A549 (cell line): Measurements from ENCODE around the gene PERCC1. TPM values are rescaled to one million over a fixed set of nuclear protein-coding genes. Genes with fewer than 3 reads are reported as not detected.

Experiments
- ATAC-seq, 2 experiments: fragments of 200-7000 bp in 1 of 2; fragments of >200 bp in 1 of 2; cut with Nextera tagmentation in 1 of 2; cut with Tn5 transposase in 1 of 2; 3 replicates each; pipeline versions ENCODE4 v1.8.0 to v1.9.1; 2018 to 2020; ENCODE audit warnings: mild to moderate bottlenecking in 1 of 2, moderate library complexity in 1 of 2
- CTCF ChIA-PET: fragments of 300-600 bp; sonication (Branson Sonifier 250); formaldehyde crosslinking; extraction: SDS; loops from one replicate; lab custom pipeline; 2021; ENCODE audit warnings: antibody characterized with exemption, inconsistent platforms; lab: Yijun Ruan, JAX
- POLR2A ChIA-PET: fragments of 350-600 bp; formaldehyde crosslinking; extraction: SDS; loops from one replicate; lab custom pipeline; 2021; ENCODE audit warnings: antibody characterized with exemption, inconsistent platforms; lab: Yijun Ruan, JAX
- DNase-seq, 2 experiments: peaks; one replicate each; pipeline versions ENCODE4 v3.0.0 to v3.0.0-alpha.2; 2011 to 2016; ENCODE audit warnings: low read depth in 1 of 2, low spot score in 1 of 2
- FAIRE-seq: peaks from 2 replicates; lab custom pipeline; 2011; peaks lifted over from hg19 to GRCh38; lab: Jason Lieb, UNC
- H3K27ac ChIP-seq, 2 experiments: fragments of >200 bp; sonication (Bioruptor Twin); formaldehyde crosslinking; 3 replicates each; pipeline ENCODE4 v1.5.1; 2016 to 2017
- H3K4me1 ChIP-seq: fragments of >200 bp; sonication (Bioruptor Twin); formaldehyde crosslinking; 3 replicates; pipeline ENCODE4 v1.6.1; 2016
- H3K4me2 ChIP-seq: fragments of >200 bp; sonication (Bioruptor Twin); formaldehyde crosslinking; 3 replicates; pipeline ENCODE4 v1.6.1; 2016
- H3K4me3 ChIP-seq: fragments of >200 bp; sonication (Bioruptor Twin); formaldehyde crosslinking; 3 replicates; pipeline ENCODE4 v1.5.1; 2016
- H3K9me3 ChIP-seq: fragments of >200 bp; sonication (Bioruptor Twin); formaldehyde crosslinking; 3 replicates; pipeline ENCODE4 v1.6.1; 2016
- CBX2 ChIP-seq: fragments of 200-600 bp; sonication (generic); IDR thresholded peaks from 2 replicates; pipeline ENCODE4 v1.6.1; 2016; ENCODE audit warnings: low read depth, mild to moderate bottlenecking, borderline replicate concordance
- CEBPB ChIP-seq, 2 experiments: fragments of >200 bp in 1 of 2; sonication (Bioruptor Twin) in 1 of 2; formaldehyde crosslinking in 1 of 2; IDR thresholded peaks; 2 replicates each; pipeline ENCODE4 v1.6.1; 2012 to 2016
- CHD4 ChIP-seq: fragments of 200-600 bp; sonication (generic); IDR thresholded peaks from 2 replicates; pipeline ENCODE4 v1.6.1; 2016; ENCODE audit warnings: antibody characterized with exemption, mild to moderate bottlenecking, borderline replicate concordance
- EHF ChIP-seq: fragments of 250-450 bp; sonication (Bioruptor Pico); IDR thresholded peaks from 2 replicates; pipeline ENCODE4 v1.5.0; 2020; ENCODE audit warnings: mild to moderate bottlenecking
- EP300 ChIP-seq, 2 experiments: fragments of >200 bp; sonication (Bioruptor Twin); formaldehyde crosslinking; IDR thresholded peaks; 2 replicates in 1 of 2; 3 replicates in 1 of 2; pipeline ENCODE4 v1.6.1; 2016 to 2017
- HDAC2 ChIP-seq: fragments of 200-600 bp; sonication (generic); IDR thresholded peaks from 2 replicates; pipeline ENCODE4 v1.6.1; 2016
- HOXB5 ChIP-seq: fragments of 250-450 bp; sonication (Bioruptor Pico); IDR thresholded peaks from 2 replicates; pipeline ENCODE4 v1.5.0; 2020; ENCODE audit warnings: mild to moderate bottlenecking, moderate library complexity
- KDM1A ChIP-seq: fragments of 200-600 bp; sonication (generic); IDR thresholded peaks from 2 replicates; pipeline ENCODE4 v1.6.1; 2016; ENCODE audit warnings: low read depth, mild to moderate bottlenecking
- KDM5A ChIP-seq: fragments of 200-600 bp; sonication (generic); IDR thresholded peaks from 2 replicates; pipeline ENCODE4 v1.6.1; 2016; ENCODE audit warnings: antibody characterized with exemption, mild to moderate bottlenecking
- MYC ChIP-seq: IDR thresholded peaks from 2 replicates; pipeline ENCODE4 v1.6.1; 2012; ENCODE audit warnings: mild to moderate bottlenecking, inconsistent platforms, low read length, improper control_type of control experiment, borderline replicate concordance
- NPAS2 ChIP-seq: fragments of 250-450 bp; sonication (Bioruptor Pico); IDR thresholded peaks from 2 replicates; pipeline ENCODE4 v1.8.0; 2022; ENCODE audit warnings: mild to moderate bottlenecking, moderate library complexity, borderline replicate concordance
- NR3C1 ChIP-seq: fragments of >200 bp; sonication (Bioruptor Twin); formaldehyde crosslinking; IDR thresholded peaks from 3 replicates; pipeline ENCODE4 v1.6.1; 2017
- POLR2AphosphoS2 ChIP-seq: conservative IDR thresholded peaks from 2 replicates; pipeline ENCODE4 v1.6.1; 2012; ENCODE audit warnings: low read length, improper control_type of control experiment, inconsistent platforms
- RAD21 ChIP-seq, 2 experiments: fragments of >200 bp in 1 of 2; sonication (Bioruptor Twin) in 1 of 2; formaldehyde crosslinking in 1 of 2; IDR thresholded peaks in 1 of 2; conservative IDR thresholded peaks in 1 of 2; 2 replicates in 1 of 2; 3 replicates in 1 of 2; pipeline ENCODE4 v1.6.1; 2012 to 2018; ENCODE audit warnings: inconsistent platforms in 1 of 2
- RFX5 ChIP-seq: fragments of 450-650 bp; IDR thresholded peaks from 2 replicates; pipeline ENCODE4 v1.7.1; 2014; ENCODE audit warnings: antibody characterized with exemption, mild to moderate bottlenecking, moderate library complexity
- RNF2 ChIP-seq: fragments of 200-600 bp; sonication (generic); IDR thresholded peaks from 2 replicates; pipeline ENCODE4 v1.6.1; 2016; ENCODE audit warnings: low read depth, mild to moderate bottlenecking, antibody characterized with exemption, moderate library complexity, borderline replicate concordance
- SMC3 ChIP-seq: fragments of >200 bp; sonication (Bioruptor Twin); formaldehyde crosslinking; IDR thresholded peaks from 3 replicates; pipeline ENCODE4 v1.6.1; 2018; ENCODE audit warnings: inconsistent platforms
- SREBF2 ChIP-seq: fragments of 450-650 bp; IDR thresholded peaks from 2 replicates; pipeline ENCODE4 v1.6.1; 2014; ENCODE audit warnings: mild to moderate bottlenecking, moderate library complexity
- ZSCAN20 ChIP-seq: fragments of 250-450 bp; sonication (Bioruptor Pico); IDR thresholded peaks from 2 replicates; pipeline ENCODE4 v1.8.0; 2022; ENCODE audit warnings: mild to moderate bottlenecking, moderate library complexity
- WGBS: methylation state at CpG from one replicate; pipeline ENCODE4 v1.1.6; 2017; ENCODE audit errors: missing lambda C conversion rate; 5-methylcytosine and 5-hydroxymethylcytosine counted together
- polyA plus RNA-seq, 4 experiments: library from polyadenylated mRNA; depleted of rRNA in 3 of 4; stranded (reverse); fragments of >200 nt; fragmentation: RNase III in 1 of 4; extraction: RNeasy Plus Mini Kit Qiagen cat#74134 plus additional on column Dnase treatment in 1 of 4; gene quantifications; 2 replicates in 3 of 4; 3 replicates in 1 of 4; pipeline ENCODE4 v1.2.3, GENCODE V29; 2011 to 2017
- TF ChIP-seq, protein P1 (sequence below): fragments of >200 bp; sonication (Bioruptor Twin); formaldehyde crosslinking; IDR thresholded peaks from 3 replicates; pipeline ENCODE4 v1.5.1; 2016
- TF ChIP-seq, protein P2 (sequence below): fragments of 450-650 bp; IDR thresholded peaks from 2 replicates; pipeline ENCODE4 v1.6.1; 2014; ENCODE audit warnings: antibody characterized with exemption
- TF ChIP-seq, protein P3 (sequence below): fragments of 150-350 bp; IDR thresholded peaks from 2 replicates; pipeline ENCODE4 v1.6.1; 2014; ENCODE audit warnings: low read depth, mild to moderate bottlenecking, low read length
- TF ChIP-seq, protein P4 (sequence below): IDR thresholded peaks from 2 replicates; pipeline ENCODE4 v1.6.1; 2012; ENCODE audit warnings: low read depth, borderline replicate concordance
- TF ChIP-seq, protein P5 (sequence below): fragments of >200 bp; sonication (Bioruptor Twin); formaldehyde crosslinking; IDR thresholded peaks from 3 replicates; pipeline ENCODE4 v1.6.1; 2016

PERCC1 gene
- polyA plus RNA-seq, 2 of the 4 experiments (the other 2 are of a cell fraction), result not detected

DNA sequence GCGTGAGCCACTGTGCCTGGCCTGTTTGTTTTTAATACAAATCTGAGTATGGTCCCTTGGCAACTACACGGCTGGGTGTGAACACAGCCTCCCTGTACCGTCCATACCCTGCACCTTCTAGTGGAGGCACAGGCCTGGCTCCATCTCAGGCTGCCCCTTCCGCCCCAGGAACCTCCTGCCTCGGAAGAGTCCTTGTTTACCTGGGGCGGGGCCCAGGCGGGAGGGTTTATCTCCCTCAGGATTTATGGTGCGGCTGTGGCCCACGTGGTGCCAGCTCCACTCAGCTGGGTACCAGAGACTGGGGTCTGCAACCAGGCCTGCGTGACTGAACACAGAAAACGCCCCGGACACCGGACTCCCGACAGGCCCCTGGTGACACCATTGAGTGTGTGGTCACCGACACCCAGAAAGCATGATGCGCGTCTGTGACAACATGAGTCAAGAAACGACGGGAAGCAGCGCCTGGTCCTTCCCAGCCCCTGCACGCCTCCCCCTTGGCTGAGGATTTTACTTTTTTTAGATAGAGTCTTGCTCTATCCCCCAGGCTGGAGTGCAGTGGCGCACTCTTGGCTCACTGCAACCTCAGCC lies 35.3 kb upstream of the PERCC1 start:
- no peak for ATAC-seq
- H3K4me2 ChIP-seq, result no peak overlapping the region
- FAIRE-seq, result no peak
- no peak for TF ChIP-seq EHF
- TF ChIP-seq ZSCAN20 (CRISPR knock-in tag), result no peak
- TF ChIP-seq KDM1A, result no peak
- TF ChIP-seq MYC, result no peak
- TF ChIP-seq, protein P1, sequence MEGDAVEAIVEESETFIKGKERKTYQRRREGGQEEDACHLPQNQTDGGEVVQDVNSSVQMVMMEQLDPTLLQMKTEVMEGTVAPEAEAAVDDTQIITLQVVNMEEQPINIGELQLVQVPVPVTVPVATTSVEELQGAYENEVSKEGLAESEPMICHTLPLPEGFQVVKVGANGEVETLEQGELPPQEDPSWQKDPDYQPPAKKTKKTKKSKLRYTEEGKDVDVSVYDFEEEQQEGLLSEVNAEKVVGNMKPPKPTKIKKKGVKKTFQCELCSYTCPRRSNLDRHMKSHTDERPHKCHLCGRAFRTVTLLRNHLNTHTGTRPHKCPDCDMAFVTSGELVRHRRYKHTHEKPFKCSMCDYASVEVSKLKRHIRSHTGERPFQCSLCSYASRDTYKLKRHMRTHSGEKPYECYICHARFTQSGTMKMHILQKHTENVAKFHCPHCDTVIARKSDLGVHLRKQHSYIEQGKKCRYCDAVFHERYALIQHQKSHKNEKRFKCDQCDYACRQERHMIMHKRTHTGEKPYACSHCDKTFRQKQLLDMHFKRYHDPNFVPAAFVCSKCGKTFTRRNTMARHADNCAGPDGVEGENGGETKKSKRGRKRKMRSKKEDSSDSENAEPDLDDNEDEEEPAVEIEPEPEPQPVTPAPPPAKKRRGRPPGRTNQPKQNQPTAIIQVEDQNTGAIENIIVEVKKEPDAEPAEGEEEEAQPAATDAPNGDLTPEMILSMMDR, result no peak
- TF ChIP-seq HOXB5 (CRISPR knock-in tag), result no peak
- TF ChIP-seq, protein P2, sequence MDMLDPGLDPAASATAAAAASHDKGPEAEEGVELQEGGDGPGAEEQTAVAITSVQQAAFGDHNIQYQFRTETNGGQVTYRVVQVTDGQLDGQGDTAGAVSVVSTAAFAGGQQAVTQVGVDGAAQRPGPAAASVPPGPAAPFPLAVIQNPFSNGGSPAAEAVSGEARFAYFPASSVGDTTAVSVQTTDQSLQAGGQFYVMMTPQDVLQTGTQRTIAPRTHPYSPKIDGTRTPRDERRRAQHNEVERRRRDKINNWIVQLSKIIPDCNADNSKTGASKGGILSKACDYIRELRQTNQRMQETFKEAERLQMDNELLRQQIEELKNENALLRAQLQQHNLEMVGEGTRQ, result no peak
- TF ChIP-seq CBX2, result no peak
- no peak for TF ChIP-seq RFX5
- no peak for TF ChIP-seq KDM5A
- TF ChIP-seq EP300 (IDR thresholded peaks at IDR 0.05), result no peak
- TF ChIP-seq, protein P3, sequence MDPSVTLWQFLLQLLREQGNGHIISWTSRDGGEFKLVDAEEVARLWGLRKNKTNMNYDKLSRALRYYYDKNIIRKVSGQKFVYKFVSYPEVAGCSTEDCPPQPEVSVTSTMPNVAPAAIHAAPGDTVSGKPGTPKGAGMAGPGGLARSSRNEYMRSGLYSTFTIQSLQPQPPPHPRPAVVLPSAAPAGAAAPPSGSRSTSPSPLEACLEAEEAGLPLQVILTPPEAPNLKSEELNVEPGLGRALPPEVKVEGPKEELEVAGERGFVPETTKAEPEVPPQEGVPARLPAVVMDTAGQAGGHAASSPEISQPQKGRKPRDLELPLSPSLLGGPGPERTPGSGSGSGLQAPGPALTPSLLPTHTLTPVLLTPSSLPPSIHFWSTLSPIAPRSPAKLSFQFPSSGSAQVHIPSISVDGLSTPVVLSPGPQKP, result no peak
- TF ChIP-seq NR3C1, result no peak
- no peak for TF ChIP-seq POLR2AphosphoS2
- TF ChIP-seq, protein P4, sequence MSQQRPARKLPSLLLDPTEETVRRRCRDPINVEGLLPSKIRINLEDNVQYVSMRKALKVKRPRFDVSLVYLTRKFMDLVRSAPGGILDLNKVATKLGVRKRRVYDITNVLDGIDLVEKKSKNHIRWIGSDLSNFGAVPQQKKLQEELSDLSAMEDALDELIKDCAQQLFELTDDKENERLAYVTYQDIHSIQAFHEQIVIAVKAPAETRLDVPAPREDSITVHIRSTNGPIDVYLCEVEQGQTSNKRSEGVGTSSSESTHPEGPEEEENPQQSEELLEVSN, result no peak
- CTCF ChIA-PET, result interaction anchor here (0.8 to 1.7 kb wide), 2 partner anchors 10 to 12 kb away, joined by 4 to 6 read pairs; no protein-coding TSS in a partner anchor
- no peaks in the 10 kb centered on the region for H3K9me3 ChIP-seq
- DNase-seq, result no peak
- POLR2A ChIA-PET, result no interaction called here
- H3K4me3 ChIP-seq, result no peak overlapping the region
- no peak overlapping the region for H3K27ac ChIP-seq
- WGBS, result 89% methylated on average over 22 of the region's 22 CpGs
- H3K4me1 ChIP-seq, result no peaks in the 10 kb centered on the region

DNA sequence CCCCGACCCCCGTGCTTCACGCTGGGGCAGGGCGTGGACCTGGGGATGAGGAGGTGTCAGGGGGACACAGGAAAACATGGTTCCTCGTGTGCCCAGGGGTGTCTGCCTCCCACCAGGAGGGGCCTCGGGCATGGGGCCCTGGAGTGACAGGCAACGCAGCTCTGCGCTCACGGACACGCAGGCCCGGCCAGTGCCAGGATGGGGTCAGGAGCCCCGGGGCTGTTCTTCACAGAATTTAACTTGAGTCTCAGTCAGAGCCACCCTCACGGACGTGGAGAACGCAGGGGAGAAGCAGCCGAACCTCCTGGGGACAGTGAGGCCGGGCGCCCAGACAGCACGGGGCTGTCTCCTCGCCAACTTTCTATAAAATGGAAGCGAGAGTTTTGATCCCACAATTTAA lies 33.1 kb upstream of the PERCC1 start:
- no peak for ATAC-seq
- H3K4me2 ChIP-seq, result no peak overlapping the region
- TF ChIP-seq HDAC2, result no peak
- no peak for TF ChIP-seq RAD21 (conservative IDR thresholded peaks at IDR 0.05 in 1 of 2, IDR thresholded peaks at IDR 0.05 in 1 of 2)
- TF ChIP-seq, protein P2, result no peak
- TF ChIP-seq SMC3, result no peak
- no peak for TF ChIP-seq CHD4
- no peak for TF ChIP-seq HOXB5 (CRISPR knock-in tag)
- TF ChIP-seq, protein P5, sequence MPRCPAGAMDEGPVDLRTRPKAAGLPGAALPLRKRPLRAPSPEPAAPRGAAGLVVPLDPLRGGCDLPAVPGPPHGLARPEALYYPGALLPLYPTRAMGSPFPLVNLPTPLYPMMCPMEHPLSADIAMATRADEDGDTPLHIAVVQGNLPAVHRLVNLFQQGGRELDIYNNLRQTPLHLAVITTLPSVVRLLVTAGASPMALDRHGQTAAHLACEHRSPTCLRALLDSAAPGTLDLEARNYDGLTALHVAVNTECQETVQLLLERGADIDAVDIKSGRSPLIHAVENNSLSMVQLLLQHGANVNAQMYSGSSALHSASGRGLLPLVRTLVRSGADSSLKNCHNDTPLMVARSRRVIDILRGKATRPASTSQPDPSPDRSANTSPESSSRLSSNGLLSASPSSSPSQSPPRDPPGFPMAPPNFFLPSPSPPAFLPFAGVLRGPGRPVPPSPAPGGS, result no peak
- no peak for TF ChIP-seq NPAS2 (CRISPR knock-in tag)
- TF ChIP-seq SREBF2, result no peak
- TF ChIP-seq, protein P1, result no peak
- no peak for TF ChIP-seq CEBPB (IDR thresholded peaks at IDR 0.05)
- TF ChIP-seq RNF2, result no peak
- TF ChIP-seq, protein P4, result no peak
- TF ChIP-seq, all 56 proteins: peak for 0
- POLR2A ChIA-PET, result no interaction called here
- WGBS, result 92% methylated on average over 17 of the region's 21 CpGs
- H3K4me3 ChIP-seq, result no peak overlapping the region
- CTCF ChIA-PET, result interaction anchor here (0.9 to 1.5 kb wide), 3 partner anchors 10 to 34 kb away, joined by 3 to 5 read pairs (median 4); no protein-coding TSS in a partner anchor
- no peak for FAIRE-seq
- H3K27ac ChIP-seq, result no peak overlapping the region
- DNase-seq, result no peak
- H3K4me1 ChIP-seq, result no peaks in the 10 kb centered on the region
- H3K9me3 ChIP-seq, result no peaks in the 10 kb centered on the region
